Stimulated activated CD4-positive, alpha-beta T cell treated with anti-CD3 and anti-CD28 coated beads, Interleukin-1b, Interleukin-23, amount 100 ng/mL, for 4 hours (primary cell): Measurements from ENCODE around the gene PAK1IP1.
"Not testable (repeated sequence)": the region's sequence is repeated elsewhere in the genome, so short reads cannot be mapped to it uniquely, and the experiment has no call there.

Experiments
- DNase-seq, 2 donors: peaks; one replicate each; pipeline ENCODE4 v3.0.0-alpha.2; 2020; ENCODE audit warnings: low read depth in 2 of 2

The PAK1IP1 gene

DNA sequence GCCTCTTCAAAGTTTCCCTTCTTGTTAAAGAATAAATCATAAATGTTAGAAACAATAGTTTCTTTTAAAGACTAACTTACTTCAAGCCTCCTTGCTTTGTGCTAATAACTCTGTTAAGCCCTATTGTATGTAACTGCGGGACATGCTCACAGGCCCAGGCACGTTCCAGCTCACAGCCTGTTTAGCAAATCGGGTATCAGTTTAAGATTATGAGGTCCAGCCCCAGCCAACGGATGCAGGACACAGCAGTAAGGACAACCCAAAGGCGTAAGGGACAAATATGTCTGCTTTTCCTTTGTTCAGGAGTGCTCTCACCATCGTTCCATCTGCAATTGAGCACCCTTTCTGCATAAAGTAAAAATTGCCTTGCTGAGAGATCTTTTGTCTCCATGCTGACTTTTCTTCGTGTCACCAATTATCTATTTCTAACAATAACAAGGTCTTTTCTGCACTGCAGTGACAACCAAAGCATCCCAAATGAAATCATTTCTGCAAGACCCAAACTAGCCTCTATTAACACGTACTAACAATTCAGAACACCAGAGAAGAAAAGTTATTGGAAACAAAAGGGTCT is 1.7 kb upstream of the PAK1IP1 start:
- no peak for DNase-seq

DNA sequence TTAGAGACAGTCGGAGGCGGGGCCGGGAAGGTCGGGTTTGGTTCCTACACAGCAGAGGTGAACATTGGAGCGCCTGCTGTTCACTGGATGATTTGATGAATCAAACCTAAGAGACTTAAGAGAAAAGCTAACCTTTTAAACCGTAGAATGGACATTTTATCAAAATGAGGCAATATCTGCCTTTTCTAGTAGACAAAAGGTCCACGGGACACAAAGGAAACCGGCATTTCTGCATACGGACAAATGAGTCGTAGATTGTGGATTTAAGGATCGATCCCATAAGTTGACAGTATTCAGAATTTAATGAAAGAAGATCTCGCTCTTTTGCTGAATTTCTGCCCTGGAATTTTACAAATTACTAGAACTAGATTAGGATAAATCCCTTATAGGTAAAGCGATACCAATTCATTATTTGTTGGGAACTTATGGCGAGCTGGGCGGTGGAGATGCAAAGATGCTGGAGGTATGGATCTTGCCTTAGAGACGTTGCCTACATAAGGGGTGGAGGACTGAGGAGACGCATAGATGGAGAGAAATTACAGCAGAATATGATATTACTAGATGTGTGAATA is 400 bp downstream of the PAK1IP1 start:
- no peak for DNase-seq

DNA sequence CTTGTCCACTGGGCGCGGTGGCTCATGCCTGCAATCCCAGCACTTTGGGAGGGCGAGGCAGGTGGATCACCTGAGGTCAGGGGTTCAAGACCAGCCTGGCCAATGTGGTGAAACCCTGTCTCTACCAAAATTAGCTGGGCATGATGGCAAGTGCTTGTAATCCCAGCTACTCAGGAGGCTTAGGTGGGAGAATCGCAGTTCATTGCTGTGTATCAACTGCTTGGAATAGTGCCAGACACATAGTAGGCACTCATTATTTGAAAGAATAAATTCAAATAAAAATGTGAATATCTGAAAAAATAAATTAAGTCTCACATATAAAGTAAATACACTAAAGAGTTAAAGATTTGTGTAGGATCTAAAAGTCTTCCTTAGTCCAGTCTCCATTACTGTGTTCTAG is 1.9 kb downstream of the PAK1IP1 start:
- no peak for DNase-seq

DNA sequence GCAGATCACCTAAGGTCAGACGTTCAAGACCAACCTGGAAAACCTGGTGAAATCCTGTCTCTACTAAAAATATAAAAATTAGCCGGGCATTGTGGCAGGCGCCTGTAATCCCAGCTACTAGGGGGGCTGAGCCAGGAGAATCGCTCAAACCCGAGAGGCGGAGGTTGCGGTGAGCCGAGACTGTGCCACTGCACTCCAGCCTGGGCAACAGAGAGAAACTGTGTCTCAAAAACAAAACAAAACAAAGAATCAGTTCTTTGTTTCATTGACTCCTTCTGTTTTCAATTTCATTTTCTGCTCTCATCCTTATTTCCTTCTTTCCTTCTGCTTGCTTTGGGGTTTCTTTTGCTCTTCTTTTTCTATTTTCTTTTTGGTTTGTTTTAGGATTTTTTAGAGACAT is 19.2 kb downstream of the PAK1IP1 start:
- no peak for DNase-seq

DNA sequence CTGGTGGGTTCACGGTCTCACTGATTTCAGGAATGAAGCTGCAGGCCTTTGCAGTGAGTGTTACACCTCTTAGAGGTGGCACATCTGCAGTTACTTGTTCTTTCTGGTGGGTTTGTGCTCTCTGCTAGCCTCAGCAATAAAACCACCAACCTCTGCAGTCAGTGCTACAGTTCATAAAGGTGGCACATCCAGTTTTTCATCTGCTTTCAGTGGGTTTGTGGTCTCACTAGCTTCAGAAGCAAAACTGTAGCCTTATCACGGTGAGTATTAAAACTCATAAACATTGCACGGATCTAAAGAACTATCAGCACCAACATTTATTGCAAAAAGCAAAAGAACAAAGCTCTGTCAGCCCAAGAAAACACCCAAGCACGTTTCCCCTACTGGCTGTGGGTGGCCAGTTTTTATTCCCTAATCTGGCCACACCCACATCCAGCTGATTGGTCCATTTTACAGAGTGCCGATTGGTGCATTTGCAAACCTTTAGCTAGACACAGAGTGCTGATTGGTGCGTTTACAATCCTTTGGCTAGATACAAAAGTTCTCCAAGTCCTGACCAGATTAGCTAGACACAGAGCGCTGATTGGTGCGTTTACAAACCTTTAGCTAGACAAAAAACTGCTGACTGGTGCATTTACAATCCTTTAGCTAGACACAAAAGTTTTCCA is 24.7 kb downstream of the PAK1IP1 start:
- DNase-seq, result no peak

DNA sequence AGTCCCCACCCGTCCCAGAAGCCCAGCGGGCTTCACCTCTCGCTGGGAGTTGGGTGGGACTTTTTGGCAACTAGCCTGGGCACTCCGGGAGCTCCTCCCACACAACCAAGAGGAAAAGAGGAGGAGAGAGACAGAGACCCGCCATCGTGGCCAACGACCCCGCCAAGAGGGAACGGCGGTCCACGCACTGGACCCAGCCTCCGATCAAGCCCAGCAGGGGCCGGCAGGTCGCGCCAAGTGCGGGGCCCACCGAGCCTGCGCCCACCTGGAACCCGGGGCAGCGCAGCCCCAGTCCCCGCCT is 25.1 kb downstream of the PAK1IP1 start:
- no peak for DNase-seq

DNA sequence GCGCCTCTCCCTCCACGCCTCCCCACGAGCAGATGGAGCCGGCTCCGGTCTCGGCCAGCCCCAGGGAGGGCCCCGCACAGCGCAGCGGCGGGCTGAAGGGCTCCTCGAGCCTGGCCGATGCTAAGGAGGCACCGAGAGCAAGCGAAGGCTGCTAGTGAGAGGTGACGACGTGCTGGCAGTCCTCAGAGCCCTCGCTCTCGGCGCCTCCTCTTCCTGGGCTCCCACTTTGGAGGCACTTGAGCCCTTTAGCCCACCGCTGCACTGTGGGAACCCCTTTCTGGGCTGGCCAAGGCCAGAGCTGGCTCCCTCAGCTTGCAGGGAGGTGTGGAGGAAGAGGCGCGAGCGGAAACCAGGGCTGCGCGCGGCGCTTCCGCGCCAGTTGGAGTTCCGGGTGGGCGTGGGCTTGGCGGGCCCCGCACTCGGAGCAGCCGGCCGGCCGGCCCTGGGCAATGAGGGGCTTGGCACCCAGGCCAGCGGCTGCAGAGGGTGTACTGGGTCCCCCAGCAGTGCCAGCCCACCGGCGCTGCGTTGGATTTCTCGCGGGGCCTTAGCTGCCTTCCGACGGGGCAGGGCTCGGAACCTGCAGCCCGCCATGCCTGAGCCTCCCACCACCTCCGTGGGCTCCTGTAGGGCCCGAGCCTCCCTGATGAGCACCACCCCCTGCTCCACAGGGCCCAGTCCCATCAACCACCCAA is 25.6 kb downstream of the PAK1IP1 start:
- DNase-seq, result peak; percentile 34 to 47

DNA sequence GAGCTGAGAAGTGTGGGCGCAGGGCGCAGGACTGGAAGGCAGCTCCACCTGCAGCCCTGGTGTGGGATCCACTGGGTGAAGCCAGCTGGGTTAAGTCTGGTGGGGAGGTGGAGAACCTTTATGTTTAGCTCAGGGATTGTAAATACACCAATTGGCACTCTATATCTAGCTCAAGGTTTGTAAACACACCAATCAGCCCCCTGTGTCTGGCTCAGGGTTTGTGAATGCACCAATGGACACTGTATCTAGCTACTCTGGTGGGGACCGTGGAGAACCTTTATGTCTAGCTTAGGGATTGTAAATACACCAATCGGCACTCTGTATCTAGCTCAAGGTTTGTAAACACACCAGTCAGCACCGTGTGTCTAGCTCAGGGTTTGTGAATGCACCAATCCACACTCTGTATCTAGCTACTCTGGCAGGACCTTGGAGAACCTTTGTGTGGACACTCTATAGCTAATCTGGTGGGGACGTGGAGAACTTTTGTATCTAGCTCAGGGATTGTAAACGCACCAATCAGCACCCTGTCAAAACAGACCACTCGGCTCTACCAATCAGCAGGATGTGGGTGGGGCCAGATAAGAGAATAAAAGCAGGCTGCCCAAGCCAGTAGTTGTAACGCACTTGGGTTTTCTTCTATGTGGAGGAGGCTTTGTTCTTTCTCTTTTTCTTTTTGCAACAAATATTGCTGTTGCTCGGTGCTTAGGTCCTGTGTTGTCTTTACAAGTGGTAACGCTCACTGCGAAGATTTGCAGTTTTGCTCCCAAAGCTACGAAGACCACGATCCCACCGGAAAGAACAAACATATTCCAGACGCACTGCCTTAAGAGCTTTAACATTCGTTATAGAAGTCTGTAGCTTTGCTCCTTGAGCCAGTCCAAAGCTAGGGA is 26.4 kb downstream of the PAK1IP1 start:
- not testable (repeated sequence) for DNase-seq

DNA sequence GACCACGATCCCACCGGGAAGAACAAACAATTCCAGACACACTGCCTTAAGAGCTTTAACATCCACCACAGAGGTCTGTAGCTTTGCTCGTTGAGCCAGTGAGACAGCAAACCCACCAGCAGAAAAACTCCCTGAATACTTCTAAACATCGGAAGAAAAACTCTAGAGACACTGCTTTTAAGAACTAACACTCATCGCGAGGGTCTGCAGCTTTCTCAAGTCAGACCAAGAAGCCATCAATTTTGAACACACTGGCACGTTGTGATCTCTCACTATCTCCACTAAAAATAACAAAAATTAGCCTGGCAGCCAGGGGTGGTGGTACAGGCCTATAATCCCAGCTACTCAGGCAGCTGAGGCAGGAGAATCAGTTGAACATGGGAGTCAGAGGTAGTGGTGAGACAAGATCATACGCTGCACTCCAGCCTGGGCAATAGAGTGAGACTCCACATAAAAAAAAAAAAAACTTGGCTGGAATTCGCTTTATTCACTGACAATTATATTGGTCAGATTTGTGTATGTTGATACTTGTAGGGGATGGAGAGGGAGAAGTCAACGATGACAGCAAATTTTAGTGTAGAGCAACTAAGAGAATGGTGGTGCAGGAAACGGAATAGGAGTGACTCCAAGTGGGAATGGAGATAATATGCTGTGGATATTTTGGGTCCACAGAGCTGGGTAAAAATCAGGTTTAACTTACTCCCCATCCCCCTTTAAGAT is 27.2 kb downstream of the PAK1IP1 start:
- no peak for DNase-seq

DNA sequence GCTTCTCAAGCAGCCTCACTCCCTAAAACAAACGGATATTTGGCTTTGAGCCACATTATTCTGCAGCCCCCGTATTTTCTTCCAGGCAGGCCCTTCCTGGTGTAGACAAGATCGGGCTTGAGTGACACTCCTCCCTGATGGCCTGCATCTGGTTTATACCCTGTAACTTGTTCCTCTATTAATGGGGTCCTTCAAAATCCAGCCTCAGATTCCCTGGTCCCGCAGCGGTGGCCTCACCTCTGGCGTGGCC is 27.7 kb downstream of the PAK1IP1 start:
- no peak for DNase-seq

DNA sequence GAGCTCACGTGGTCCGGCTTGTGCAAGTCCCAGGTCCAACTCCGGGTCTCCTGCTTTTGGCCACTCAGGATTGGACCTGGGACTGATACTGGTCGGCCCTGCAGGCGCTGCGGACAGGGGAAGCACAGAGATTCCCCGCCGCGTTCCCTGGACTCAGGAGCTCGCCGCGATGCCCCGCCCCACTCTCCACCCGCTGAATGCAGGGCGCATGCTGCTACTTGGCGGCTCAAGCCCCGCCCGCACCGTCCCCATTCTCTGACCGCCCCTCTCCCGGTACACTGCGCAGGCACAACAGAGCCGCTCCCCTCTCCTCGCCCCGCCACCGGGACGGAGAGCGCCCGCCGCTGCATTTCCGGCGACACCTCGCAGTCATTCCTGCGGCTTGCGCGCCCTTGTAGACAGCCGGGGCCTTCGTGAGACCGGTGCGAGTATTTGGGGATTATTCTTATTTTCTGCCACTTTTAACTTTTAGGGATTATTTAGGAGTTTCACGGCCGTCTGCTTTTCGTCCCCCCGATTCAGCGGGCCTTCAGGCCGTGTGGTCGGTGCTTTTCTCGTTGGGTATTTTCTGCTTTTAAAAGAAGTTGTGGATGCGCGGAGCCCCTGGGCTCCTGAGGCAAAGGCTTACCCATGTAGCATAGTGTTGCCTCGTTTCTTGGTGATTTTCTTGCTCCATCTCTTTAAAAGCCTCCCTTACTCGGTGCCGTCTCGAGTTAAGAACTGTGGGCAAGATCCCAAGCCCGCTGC is 28.2 kb downstream of the PAK1IP1 start, which contains the start of gene TMEM14C:
TMEM14C (plus strand) TSS at position 251 of the 747 bp plus-strand sequence. CDS start 1,544 bp downstream, outside the sequence.
- peak; percentile 67 to 86 for DNase-seq

DNA sequence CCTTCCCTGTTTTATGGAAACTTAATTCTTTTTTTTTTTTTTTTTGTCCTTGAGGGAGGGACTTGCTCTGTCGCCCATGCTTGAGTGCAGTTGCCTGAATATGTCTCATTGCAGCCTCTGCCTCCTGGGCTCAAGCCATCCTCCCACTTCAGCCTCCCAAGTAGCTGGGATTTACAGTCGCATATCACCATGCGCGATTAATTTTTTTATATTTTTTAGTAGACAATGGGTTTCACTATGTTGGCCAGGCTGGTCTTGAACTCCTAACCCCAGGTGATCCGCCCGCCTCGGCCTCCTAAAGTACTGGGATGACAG is 28.8 kb downstream of the PAK1IP1 start:
- no peak for DNase-seq

DNA sequence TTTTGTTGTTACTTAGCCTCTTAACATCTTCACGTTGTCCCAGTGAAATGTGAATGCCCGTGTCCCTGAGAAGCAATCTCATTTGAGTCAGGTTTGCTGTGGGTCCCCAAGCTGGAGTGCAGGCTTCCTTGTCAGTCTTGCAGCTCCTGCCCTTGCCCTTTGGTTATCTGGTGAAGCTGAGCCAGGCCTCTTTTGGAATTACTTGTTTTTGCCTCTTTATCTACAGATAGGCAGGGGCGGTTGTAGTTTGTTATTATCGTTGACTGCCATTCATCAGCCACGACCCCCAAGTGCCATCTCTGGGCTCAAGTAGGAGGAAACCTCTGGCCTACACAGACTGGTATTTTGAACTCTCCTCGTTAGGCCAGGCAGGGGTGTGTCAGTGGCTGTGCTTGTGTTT is 30.3 kb downstream of the PAK1IP1 start:
- DNase-seq, result no peak

DNA sequence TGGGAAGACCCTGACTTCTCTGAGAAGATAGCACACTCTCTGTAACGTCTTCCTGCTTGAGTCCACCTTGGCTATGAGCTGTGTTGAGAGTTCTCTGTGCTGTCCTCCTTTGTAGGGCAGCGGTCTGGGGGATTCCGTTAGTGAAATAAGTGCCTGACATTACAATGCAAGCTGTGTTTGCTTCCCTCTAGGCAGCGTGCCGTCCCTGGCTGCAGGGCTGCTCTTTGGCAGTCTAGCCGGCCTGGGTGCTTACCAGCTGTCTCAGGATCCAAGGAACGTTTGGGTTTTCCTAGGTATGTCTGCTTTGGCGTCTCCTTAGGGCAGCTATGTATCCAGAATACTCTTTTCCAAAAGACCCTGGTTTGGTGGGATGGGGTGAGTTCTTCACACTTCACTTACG is 30.9 kb downstream of the PAK1IP1 start:
- no peak for DNase-seq

DNA sequence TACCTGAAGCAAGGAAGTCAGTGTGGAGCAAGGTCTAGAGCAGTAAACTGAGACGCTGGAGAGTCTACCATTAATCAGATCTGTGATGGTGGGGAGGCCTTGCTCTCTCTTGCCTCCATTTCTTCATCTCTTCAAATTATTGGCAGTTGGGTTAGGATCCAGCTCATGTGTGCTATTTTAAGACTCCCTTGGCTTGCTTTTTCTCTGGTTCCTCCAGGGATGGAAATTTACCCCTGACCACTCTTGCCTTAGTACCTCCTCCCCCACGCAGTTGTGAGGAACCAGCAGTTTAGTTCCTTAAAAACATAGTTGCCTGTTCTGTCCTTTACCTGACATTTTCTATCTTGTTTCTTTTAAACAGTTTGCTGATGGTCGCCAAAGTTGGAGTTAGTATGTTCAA is 35.5 kb downstream of the PAK1IP1 start:
- DNase-seq, result no peak

DNA sequence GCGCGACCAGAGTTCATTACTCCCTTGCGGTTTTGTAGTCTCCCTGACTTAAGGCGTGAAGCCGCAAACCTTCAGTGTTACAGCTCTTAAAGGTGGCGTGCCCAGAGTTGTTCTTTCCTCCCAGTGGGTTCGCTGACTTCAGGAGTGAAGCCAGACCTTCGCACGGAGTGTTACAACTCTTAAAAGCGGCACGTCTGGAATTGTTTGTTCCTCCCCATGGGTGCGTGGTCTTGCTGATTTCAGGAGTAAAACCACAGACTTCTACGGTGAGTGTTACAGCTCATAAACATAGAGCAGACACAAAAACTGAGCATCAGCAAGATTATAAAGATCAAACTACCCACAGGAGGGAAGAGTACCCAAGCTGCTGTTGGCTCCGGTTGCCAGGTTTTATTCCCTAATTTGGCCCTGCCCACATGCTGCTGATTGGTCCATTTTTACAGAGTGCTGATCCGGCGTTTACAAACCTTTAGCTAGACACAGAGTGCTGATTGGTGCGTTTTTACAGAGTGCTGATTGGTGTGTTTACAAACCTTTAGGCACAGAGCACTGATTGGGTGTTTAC is 38.5 kb downstream of the PAK1IP1 start:
- DNase-seq, result no peak

DNA sequence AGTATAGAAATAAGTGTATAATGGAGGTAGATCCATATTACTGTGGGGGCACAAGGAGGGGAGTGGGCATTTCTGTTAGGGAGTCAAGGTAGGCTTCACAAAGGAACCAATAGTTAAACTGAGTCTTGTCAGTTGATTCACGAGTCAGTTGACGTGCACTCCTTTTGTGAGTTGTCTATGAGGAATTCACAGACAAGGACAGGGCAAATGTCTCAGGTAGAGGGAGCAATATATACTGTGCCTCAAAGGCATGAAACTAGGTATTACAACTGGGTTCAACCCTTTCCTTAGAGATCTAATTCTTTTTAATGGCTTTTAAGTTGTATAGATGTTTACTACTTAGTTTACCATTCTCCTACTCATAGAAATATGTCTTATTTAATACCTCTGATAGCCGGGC is 39.1 kb downstream of the PAK1IP1 start:
- no peak for DNase-seq

DNA sequence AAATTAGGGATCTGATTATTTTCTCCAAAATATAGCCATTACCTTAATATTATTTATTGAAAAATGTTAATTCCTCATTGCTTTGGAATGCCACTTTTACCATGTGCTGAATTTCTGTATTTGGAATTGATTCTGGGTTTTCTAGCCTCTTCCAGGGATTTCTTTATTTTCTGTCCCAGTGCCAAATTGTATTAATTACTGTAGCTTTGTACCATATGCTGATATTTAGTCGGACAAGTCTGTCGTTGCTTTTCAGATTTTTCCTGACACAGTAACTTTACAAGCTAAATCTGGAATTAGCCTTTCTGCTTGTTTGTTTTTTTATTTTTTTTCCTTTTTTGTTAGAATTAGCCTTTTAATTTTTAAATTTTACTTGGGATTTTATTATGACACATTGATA is 42.0 kb downstream of the PAK1IP1 start:
- DNase-seq, result no peak

DNA sequence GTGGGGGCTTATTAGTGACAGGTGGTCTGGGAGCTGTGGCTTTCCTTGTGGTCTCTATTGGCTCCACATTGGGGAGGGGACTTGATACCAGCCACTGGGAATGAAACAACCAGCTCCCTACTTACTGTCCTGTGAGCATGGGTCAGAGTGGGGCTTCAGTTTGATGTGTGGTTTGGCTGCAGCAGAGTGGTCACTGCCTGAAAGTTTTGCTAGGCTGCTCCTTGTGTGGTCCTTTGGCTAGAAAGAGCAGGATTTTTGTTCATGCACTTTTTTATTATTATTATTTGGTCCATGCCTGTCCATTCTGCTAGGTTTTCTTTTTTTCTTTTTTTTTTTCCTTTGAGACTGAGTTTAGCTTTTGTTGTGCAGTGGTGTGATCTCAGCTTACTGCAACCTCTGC is 45.3 kb downstream of the PAK1IP1 start:
- DNase-seq, result no peak

DNA sequence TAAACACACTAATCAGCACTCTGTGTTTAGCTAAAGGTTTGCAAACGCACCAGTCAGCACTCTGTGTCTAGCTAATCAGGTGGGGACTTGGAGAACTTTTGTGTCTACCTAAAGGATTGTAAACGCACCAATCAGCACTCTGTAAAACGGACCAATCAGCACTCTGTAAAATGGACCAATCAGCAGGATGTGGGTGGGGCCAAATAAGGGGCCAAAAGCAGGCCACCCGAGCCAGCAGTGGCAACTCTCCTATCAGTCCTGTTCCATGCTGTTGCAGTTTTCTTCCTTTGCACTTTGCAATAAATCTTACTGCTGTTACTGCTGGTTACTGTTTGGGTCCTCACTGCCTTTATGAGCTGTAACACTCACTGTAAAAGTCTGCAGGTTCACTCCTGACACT is 46.9 kb downstream of the PAK1IP1 start:
- not testable (repeated sequence) for DNase-seq

DNA sequence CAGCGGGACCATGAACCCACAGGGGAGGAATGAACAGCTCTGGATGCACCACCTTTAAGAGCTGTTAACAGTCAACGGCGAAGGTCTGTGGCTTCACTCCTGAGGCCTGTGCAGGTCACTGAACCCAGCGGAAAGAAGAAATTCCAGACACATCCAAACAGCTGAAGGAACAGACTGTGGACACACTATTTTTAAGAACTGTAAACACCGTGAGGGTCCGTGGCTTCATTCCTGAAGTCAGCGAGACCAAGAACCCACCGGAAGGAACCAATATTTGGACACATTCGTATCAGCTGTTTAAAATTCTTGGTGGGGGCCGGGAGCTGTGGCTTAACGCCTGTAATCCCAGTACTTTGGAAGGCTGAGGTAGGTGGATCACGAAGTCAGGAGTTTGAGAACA is 47.5 kb downstream of the PAK1IP1 start:
- no peak for DNase-seq
